Measurements from ENCODE around the gene IKBKG. TPM values are rescaled to one million over a fixed set of nuclear protein-coding genes. Genes with fewer than 3 reads are reported as not detected.

Gene IKBKG
- total and polyA plus RNA-seq, 2 of the 13 experiments (the other 11 are each of a cell fraction or from before 2014, with no cell fraction given), result 30.6 to 44.3 TPM

DNA sequence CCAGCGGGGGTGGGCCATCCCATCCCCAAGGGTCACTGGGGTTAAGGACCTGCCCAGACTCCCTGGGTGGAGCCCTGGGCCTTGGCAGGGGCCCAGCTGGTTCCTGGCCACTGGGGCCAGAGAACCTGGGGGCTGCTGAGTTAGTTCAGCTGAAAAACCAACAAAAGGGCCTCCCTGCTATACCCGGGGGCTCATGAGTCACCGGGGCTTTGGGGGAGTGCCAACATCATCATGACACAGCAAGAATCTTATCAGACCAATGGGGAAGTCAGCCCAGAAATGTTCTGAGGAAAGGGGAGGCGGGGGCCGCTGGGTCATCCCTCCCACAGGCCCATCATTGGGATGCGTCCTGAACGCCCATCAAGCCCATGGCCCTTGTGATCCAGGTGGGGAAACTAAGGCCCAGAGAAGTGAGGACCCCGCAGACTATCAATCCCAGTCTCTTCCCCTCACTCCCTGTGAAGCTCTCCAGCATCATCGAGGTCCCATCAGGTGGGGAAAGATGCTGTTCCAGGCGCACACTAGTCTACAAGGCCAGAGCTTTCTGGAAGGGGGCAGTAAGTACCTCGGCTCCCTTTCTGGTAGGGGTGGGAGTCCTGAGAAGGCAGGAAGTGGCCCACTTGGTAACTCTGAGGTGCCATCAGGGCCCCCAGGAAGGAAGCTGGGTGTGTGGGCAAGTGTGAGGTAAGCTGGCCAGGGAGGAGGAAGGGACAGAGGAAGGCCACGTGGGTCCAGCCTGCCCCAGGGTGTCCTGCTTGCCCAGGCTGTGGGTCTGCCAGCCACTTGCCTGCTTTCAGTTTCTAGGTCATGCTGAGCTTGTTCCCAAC is 5.3 kb upstream of the IKBKG start (continued):
- TF ChIP-seq, protein P1, sequence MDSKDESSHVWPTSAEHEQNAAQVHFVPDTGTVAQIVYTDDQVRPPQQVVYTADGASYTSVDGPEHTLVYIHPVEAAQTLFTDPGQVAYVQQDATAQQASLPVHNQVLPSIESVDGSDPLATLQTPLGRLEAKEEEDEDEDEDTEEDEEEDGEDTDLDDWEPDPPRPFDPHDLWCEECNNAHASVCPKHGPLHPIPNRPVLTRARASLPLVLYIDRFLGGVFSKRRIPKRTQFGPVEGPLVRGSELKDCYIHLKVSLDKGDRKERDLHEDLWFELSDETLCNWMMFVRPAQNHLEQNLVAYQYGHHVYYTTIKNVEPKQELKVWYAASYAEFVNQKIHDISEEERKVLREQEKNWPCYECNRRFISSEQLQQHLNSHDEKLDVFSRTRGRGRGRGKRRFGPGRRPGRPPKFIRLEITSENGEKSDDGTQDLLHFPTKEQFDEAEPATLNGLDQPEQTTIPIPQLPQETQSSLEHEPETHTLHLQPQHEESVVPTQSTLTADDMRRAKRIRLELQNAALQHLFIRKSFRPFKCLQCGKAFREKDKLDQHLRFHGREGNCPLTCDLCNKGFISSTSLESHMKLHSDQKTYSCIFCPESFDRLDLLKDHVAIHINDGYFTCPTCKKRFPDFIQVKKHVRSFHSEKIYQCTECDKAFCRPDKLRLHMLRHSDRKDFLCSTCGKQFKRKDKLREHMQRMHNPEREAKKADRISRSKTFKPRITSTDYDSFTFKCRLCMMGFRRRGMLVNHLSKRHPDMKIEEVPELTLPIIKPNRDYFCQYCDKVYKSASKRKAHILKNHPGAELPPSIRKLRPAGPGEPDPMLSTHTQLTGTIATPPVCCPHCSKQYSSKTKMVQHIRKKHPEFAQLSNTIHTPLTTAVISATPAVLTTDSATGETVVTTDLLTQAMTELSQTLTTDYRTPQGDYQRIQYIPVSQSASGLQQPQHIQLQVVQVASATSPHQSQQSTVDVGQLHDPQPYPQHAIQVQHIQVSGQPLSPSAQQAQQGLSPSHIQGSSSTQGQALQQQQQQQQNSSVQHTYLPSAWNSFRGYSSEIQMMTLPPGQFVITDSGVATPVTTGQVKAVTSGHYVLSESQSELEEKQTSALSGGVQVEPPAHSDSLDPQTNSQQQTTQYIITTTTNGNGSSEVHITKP (CRISPR knock-in tag; IDR thresholded peaks at IDR 0.05; ENCODE audit: low read depth), result peak; percentile 75
- TF ChIP-seq TMF1 (CRISPR knock-in tag; IDR thresholded peaks at IDR 0.05; ENCODE audit: low read depth), result no peak
- TF ChIP-seq, protein P2, sequence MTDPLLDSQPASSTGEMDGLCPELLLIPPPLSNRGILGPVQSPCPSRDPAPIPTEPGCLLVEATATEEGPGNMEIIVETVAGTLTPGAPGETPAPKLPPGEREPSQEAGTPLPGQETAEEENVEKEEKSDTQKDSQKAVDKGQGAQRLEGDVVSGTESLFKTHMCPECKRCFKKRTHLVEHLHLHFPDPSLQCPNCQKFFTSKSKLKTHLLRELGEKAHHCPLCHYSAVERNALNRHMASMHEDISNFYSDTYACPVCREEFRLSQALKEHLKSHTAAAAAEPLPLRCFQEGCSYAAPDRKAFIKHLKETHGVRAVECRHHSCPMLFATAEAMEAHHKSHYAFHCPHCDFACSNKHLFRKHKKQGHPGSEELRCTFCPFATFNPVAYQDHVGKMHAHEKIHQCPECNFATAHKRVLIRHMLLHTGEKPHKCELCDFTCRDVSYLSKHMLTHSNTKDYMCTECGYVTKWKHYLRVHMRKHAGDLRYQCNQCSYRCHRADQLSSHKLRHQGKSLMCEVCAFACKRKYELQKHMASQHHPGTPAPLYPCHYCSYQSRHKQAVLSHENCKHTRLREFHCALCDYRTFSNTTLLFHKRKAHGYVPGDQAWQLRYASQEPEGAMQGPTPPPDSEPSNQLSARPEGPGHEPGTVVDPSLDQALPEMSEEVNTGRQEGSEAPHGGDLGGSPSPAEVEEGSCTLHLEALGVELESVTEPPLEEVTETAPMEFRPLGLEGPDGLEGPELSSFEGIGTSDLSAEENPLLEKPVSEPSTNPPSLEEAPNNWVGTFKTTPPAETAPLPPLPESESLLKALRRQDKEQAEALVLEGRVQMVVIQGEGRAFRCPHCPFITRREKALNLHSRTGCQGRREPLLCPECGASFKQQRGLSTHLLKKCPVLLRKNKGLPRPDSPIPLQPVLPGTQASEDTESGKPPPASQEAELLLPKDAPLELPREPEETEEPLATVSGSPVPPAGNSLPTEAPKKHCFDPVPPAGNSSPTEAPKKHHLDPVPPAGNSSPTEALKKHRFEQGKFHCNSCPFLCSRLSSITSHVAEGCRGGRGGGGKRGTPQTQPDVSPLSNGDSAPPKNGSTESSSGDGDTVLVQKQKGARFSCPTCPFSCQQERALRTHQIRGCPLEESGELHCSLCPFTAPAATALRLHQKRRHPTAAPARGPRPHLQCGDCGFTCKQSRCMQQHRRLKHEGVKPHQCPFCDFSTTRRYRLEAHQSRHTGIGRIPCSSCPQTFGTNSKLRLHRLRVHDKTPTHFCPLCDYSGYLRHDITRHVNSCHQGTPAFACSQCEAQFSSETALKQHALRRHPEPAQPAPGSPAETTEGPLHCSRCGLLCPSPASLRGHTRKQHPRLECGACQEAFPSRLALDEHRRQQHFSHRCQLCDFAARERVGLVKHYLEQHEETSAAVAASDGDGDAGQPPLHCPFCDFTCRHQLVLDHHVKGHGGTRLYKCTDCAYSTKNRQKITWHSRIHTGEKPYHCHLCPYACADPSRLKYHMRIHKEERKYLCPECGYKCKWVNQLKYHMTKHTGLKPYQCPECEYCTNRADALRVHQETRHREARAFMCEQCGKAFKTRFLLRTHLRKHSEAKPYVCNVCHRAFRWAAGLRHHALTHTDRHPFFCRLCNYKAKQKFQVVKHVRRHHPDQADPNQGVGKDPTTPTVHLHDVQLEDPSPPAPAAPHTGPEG (CRISPR knock-in tag; IDR thresholded peaks at IDR 0.05), result no peak
- TF ChIP-seq ZNF274 (CRISPR knock-in tag; IDR thresholded peaks at IDR 0.05), result no peak
- no peak for TF ChIP-seq CAMTA2 (CRISPR knock-in tag; IDR thresholded peaks at IDR 0.05; ENCODE audit: borderline replicate concordance)
- TF ChIP-seq ETV5 (CRISPR knock-in tag; IDR thresholded peaks at IDR 0.05; ENCODE audit: borderline replicate concordance), result peak; percentile 60; the same call in 1 of the 2 replicates
- TF ChIP-seq TOE1 (CRISPR knock-in tag; IDR thresholded peaks at IDR 0.05), result no peak
- peak; percentile 75 to 92 for TF ChIP-seq MAFK (conservative IDR thresholded peaks at IDR 0.05 in 1 of 2, IDR thresholded peaks at IDR 0.05 in 1 of 2; ENCODE audit: low read length in 2 of 2)
- TF ChIP-seq ZNF44 (CRISPR knock-in tag; IDR thresholded peaks at IDR 0.05), result no peak
- peak; percentile 88 for TF ChIP-seq MED1 (CRISPR knock-in tag; IDR thresholded peaks at IDR 0.05)
- TF ChIP-seq SAP130 (CRISPR knock-in tag; IDR thresholded peaks at IDR 0.05; ENCODE audit: low read depth), result peak; percentile 82
- peak; percentile 38; the same call in 1 of the 2 replicates for TF ChIP-seq ARID2 (CRISPR knock-in tag; IDR thresholded peaks at IDR 0.05; ENCODE audit: borderline replicate concordance)
- TF ChIP-seq, protein P3, sequence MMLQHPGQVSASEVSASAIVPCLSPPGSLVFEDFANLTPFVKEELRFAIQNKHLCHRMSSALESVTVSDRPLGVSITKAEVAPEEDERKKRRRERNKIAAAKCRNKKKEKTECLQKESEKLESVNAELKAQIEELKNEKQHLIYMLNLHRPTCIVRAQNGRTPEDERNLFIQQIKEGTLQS (CRISPR knock-in tag; IDR thresholded peaks at IDR 0.05), result peak; percentile 89
- TF ChIP-seq, protein P4, sequence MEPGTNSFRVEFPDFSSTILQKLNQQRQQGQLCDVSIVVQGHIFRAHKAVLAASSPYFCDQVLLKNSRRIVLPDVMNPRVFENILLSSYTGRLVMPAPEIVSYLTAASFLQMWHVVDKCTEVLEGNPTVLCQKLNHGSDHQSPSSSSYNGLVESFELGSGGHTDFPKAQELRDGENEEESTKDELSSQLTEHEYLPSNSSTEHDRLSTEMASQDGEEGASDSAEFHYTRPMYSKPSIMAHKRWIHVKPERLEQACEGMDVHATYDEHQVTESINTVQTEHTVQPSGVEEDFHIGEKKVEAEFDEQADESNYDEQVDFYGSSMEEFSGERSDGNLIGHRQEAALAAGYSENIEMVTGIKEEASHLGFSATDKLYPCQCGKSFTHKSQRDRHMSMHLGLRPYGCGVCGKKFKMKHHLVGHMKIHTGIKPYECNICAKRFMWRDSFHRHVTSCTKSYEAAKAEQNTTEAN (CRISPR knock-in tag; conservative IDR thresholded peaks at IDR 0.05), result no peak
- TF ChIP-seq, protein P5, sequence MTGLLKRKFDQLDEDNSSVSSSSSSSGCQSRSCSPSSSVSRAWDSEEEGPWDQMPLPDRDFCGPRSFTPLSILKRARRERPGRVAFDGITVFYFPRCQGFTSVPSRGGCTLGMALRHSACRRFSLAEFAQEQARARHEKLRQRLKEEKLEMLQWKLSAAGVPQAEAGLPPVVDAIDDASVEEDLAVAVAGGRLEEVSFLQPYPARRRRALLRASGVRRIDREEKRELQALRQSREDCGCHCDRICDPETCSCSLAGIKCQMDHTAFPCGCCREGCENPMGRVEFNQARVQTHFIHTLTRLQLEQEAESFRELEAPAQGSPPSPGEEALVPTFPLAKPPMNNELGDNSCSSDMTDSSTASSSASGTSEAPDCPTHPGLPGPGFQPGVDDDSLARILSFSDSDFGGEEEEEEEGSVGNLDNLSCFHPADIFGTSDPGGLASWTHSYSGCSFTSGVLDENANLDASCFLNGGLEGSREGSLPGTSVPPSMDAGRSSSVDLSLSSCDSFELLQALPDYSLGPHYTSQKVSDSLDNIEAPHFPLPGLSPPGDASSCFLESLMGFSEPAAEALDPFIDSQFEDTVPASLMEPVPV (CRISPR knock-in tag; IDR thresholded peaks at IDR 0.05), result peak; percentile 41; the same call in 1 of the 2 replicates
